GM21360 (cell line): ENCODE data around the gene LRIG3.
"Not testable (repeated sequence)": the region's sequence is repeated elsewhere in the genome, so short reads cannot be mapped to it uniquely, and the experiment has no call there.

Experiments used
- ATAC-seq: cut with Tn5 transposase; IDR thresholded peaks from one replicate; pipeline ENCODE4 v1.9.1; 2021; ENCODE audit warnings: mild to moderate bottlenecking, moderate library complexity; ENCODE audit not compliant: unreplicated experiment

LRIG3 gene

GRCh38 chr12:58860056-58860787 lies 60.1 kb downstream of the LRIG3 start:
- no peak for ATAC-seq

- ATAC-seq, result no peak
These were observed 62.3 kb downstream of the LRIG3 start for GRCh38 chr12:58858030-58858429.

GRCh38 chr12:58857206-58857605 lies 63.1 kb downstream of the LRIG3 start:
- not testable (repeated sequence) for ATAC-seq

GRCh38 chr12:58855630-58856029 lies 64.7 kb downstream of the LRIG3 start:
- ATAC-seq, result not testable (repeated sequence)

GRCh38 chr12:58850826-58851225 lies 69.5 kb downstream of the LRIG3 start:
- no peak for ATAC-seq

- ATAC-seq, result no peak
These were observed 72.3 kb downstream of the LRIG3 start for GRCh38 chr12:58847901-58848600.

- ATAC-seq, result no peak
These were observed 76.1 kb downstream of the LRIG3 start for GRCh38 chr12:58844161-58844560.

- no peak for ATAC-seq
These were observed 79.1 kb downstream of the LRIG3 start for GRCh38 chr12:58841058-58841798.

GRCh38 chr12:58833853-58834252 lies 86.5 kb downstream of the LRIG3 start:
- ATAC-seq, result no peak

- no peak for ATAC-seq
These were observed 87.4 kb downstream of the LRIG3 start for GRCh38 chr12:58832920-58833319.
